ENCODE results near the gene KIF19. TPM values are rescaled to one million over a fixed set of nuclear protein-coding genes. Genes with fewer than 3 reads are reported as not detected.

Gene KIF19
- total and polyA plus RNA-seq, 10 of the 15 experiments (the other 5 are each of a cell fraction or from before 2014, with no cell fraction given) = 0.06 to 0.07 TPM; not detected in 8

DNA sequence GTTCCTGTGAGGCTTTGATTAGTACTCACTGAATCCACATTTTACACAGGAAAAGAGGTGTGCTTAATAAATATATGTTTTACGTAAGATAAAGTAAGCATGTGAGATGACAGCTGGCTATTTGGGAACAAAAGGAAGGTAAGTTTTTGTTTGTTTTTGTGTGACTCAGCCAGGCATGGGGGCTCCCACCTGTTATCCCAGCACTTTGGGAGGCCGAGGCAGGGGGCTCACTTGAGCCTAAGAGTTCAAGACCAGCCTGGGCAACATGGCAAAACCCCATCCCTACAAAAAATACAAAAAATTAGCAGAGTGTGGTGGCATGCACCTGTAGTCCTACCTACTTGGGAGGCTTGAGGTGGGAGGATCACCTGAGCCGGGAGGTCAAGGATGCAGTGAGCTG lies 59.2 kb downstream of the KIF19 start:
- BruUV-seq (replicated peaks) = no TSS peak
- no peak for FAIRE-seq
- 44% methylated on average over 3 of the region's 3 CpGs for WGBS (ENCODE audit: insufficient coverage, insufficient replicate concordance, low lambda C conversion rate, missing lambda C conversion rate)
- ATAC-seq = no peak
- Histone ChIP-seq H3K4me3 (no peak overlapping the region), H3K79me2 (ENCODE audit: control insufficient read depth, insufficient read depth, low read length) (no peaks in the 10 kb centered on the region), H4K20me1 (ENCODE audit: control insufficient read depth, insufficient read depth) (no peaks in the 10 kb centered on the region), H3K9me3 (replicated peaks; ENCODE audit: control insufficient read depth, insufficient read depth, low read length) (no peaks in the 10 kb centered on the region), H3K9ac (ENCODE audit: control insufficient read depth, insufficient read depth, low read length) (no peak overlapping the region), H3K27me3 (replicated peaks in 1 of 2; ENCODE audit: control insufficient read depth in 2 of 2, insufficient read depth in 2 of 2, low read length in 1 of 2) (no peaks in the 10 kb centered on the region), H3K4me2 (ENCODE audit: control insufficient read depth, insufficient read depth) (no peak overlapping the region), H3K4me1 (ENCODE audit: control insufficient read depth, insufficient read depth, low read length) (no peaks in the 10 kb centered on the region), H3K36me3 (ENCODE audit: control insufficient read depth in 2 of 2, insufficient read depth in 2 of 2, low read length in 1 of 2) (no peaks in the 10 kb centered on the region), H3K27ac (ENCODE audit: control insufficient read depth, insufficient read depth) (no peak overlapping the region), H2AFZ (ENCODE audit: control insufficient read depth, low read depth, low read length) (no peak overlapping the region)
- ChIA-PET RAD21 (ENCODE audit: unreplicated experiment) (interaction anchor here (0.7 kb wide), 1 partner anchor 84 kb away, joined by 3 read pairs; no protein-coding TSS in a partner anchor), SMC1A (ENCODE audit: uncharacterized antibody, unreplicated experiment) (no interaction called here), CTCF (interaction anchor here (1.0 to 1.5 kb wide), 3 partner anchors 9 to 127 kb away, joined by 4 to 5 read pairs (median 4); no protein-coding TSS in a partner anchor), POLR2A (no interaction called here)
- intact Hi-C loops (cut with micrococcal nuclease; ENCODE audit: unreplicated experiment) = no loop called here
- in situ Hi-C loops (cut with MboI) = no loop called here
- TF ChIP-seq RBBP5 (conservative IDR thresholded peaks at IDR 0.05) = no peak
- TF ChIP-seq JUND (IDR thresholded peaks at IDR 0.05; ENCODE audit: low read depth, low read length) = no peak
- TF ChIP-seq, protein P1, sequence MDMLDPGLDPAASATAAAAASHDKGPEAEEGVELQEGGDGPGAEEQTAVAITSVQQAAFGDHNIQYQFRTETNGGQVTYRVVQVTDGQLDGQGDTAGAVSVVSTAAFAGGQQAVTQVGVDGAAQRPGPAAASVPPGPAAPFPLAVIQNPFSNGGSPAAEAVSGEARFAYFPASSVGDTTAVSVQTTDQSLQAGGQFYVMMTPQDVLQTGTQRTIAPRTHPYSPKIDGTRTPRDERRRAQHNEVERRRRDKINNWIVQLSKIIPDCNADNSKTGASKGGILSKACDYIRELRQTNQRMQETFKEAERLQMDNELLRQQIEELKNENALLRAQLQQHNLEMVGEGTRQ (IDR thresholded peaks at IDR 0.05; ENCODE audit: borderline replicate concordance, low read depth, low read length) = no peak
- TF ChIP-seq IKZF2 (IDR thresholded peaks at IDR 0.05) = no peak
- no peak for TF ChIP-seq ZNF622 (IDR thresholded peaks at IDR 0.05)
- TF ChIP-seq, protein P2, sequence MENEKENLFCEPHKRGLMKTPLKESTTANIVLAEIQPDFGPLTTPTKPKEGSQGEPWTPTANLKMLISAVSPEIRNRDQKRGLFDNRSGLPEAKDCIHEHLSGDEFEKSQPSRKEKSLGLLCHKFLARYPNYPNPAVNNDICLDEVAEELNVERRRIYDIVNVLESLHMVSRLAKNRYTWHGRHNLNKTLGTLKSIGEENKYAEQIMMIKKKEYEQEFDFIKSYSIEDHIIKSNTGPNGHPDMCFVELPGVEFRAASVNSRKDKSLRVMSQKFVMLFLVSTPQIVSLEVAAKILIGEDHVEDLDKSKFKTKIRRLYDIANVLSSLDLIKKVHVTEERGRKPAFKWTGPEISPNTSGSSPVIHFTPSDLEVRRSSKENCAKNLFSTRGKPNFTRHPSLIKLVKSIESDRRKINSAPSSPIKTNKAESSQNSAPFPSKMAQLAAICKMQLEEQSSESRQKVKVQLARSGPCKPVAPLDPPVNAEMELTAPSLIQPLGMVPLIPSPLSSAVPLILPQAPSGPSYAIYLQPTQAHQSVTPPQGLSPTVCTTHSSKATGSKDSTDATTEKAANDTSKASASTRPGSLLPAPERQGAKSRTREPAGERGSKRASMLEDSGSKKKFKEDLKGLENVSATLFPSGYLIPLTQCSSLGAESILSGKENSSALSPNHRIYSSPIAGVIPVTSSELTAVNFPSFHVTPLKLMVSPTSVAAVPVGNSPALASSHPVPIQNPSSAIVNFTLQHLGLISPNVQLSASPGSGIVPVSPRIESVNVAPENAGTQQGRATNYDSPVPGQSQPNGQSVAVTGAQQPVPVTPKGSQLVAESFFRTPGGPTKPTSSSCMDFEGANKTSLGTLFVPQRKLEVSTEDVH (IDR thresholded peaks at IDR 0.05; ENCODE audit: low read depth, partially characterized antibody) = no peak
- TF ChIP-seq BMI1 (IDR thresholded peaks at IDR 0.05; ENCODE audit: borderline replicate concordance) = no peak
- TF ChIP-seq TCF12 (IDR thresholded peaks at IDR 0.05; ENCODE audit: low read depth, low read length) = no peak
- TF ChIP-seq GATAD2B (conservative IDR thresholded peaks at IDR 0.05; ENCODE audit: low read depth) = no peak
- TF ChIP-seq SMC3 (IDR thresholded peaks at IDR 0.05; ENCODE audit: borderline replicate concordance, low read length) = no peak
- no peak for TF ChIP-seq SREBF1 (IDR thresholded peaks at IDR 0.05; ENCODE audit: low read length)
- TF ChIP-seq CHD4 (IDR thresholded peaks at IDR 0.05) = no peak
- no peak for TF ChIP-seq RB1 (IDR thresholded peaks at IDR 0.05; ENCODE audit: borderline replicate concordance)
- DNase-seq (ENCODE audit: low read depth, low spot score) = no peak
